Neutrophil (primary cell): ENCODE data around the gene METTL26.

Source experiments
- H3K27ac ChIP-seq: fragments of 200-600 bp; sonication (generic); 2 replicates; pipeline ENCODE4 v1.5.1; 2016; ENCODE audit warnings: mild to moderate bottlenecking, moderate library complexity
- H3K27me3 ChIP-seq: fragments of 200-600 bp; sonication (generic); 2 replicates; pipeline ENCODE4 v1.6.0; 2016; ENCODE audit warnings: mild to moderate bottlenecking
- H3K36me3 ChIP-seq: fragments of 200-600 bp; sonication (generic); 2 replicates; pipeline ENCODE4 v1.5.1; 2017
- H3K4me1 ChIP-seq, 2 experiments: fragments of 200-600 bp in 1 of 2; sonication (generic) in 1 of 2; 1 replicate in 1 of 2; 2 replicates in 1 of 2; pipeline versions ENCODE4 v1.5.1 to v1.6.1; 2013 to 2016; ENCODE audit warnings: low read depth in 1 of 2, low read length in 1 of 2, mild to moderate bottlenecking in 1 of 2, moderate library complexity in 1 of 2; ENCODE audit not compliant: control insufficient read depth in 1 of 2, insufficient read depth in 1 of 2
- H3K4me3 ChIP-seq, 2 experiments: fragments of 200-600 bp in 1 of 2; sonication (generic) in 1 of 2; 1 replicate in 1 of 2; 2 replicates in 1 of 2; pipeline ENCODE4 v1.5.1; 2013 to 2016; ENCODE audit warnings: low read depth in 1 of 2, low read length in 1 of 2, mild to moderate bottlenecking in 1 of 2, moderate library complexity in 1 of 2
- H3K9me3 ChIP-seq: fragments of 200-600 bp; sonication (generic); 2 replicates; pipeline ENCODE4 v1.5.1; 2016
- TF ChIP-seq, protein P1 (sequence below): fragments of 200-600 bp; sonication (generic); IDR thresholded peaks from 2 replicates; pipeline ENCODE4 v1.5.1; 2016; ENCODE audit warnings: antibody characterized with exemption

The METTL26 gene

DNA sequence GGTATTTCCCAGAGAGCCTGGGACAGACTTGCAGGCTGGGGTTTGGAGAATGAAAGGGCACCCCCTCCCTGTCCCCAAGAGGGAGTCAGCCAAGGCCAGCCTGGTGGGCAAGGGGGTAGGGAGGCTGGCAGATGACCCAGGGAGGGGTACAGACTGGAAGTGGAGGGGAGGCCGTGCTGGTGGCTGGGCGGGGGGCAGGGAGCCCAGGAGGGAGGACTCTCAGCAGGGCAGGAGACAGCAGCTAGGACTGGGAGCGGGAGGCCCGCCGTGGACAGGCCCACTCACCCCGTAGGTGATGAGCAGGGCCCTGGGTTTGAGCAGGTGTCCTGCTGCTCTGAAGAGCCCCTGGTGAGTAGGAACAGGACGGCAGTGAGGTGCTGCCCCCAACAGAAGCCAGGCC, 1.1 kb downstream of the METTL26 start:
- TF ChIP-seq, protein P1, sequence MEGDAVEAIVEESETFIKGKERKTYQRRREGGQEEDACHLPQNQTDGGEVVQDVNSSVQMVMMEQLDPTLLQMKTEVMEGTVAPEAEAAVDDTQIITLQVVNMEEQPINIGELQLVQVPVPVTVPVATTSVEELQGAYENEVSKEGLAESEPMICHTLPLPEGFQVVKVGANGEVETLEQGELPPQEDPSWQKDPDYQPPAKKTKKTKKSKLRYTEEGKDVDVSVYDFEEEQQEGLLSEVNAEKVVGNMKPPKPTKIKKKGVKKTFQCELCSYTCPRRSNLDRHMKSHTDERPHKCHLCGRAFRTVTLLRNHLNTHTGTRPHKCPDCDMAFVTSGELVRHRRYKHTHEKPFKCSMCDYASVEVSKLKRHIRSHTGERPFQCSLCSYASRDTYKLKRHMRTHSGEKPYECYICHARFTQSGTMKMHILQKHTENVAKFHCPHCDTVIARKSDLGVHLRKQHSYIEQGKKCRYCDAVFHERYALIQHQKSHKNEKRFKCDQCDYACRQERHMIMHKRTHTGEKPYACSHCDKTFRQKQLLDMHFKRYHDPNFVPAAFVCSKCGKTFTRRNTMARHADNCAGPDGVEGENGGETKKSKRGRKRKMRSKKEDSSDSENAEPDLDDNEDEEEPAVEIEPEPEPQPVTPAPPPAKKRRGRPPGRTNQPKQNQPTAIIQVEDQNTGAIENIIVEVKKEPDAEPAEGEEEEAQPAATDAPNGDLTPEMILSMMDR: no peak
- no peak overlapping the region for H3K27ac ChIP-seq

DNA sequence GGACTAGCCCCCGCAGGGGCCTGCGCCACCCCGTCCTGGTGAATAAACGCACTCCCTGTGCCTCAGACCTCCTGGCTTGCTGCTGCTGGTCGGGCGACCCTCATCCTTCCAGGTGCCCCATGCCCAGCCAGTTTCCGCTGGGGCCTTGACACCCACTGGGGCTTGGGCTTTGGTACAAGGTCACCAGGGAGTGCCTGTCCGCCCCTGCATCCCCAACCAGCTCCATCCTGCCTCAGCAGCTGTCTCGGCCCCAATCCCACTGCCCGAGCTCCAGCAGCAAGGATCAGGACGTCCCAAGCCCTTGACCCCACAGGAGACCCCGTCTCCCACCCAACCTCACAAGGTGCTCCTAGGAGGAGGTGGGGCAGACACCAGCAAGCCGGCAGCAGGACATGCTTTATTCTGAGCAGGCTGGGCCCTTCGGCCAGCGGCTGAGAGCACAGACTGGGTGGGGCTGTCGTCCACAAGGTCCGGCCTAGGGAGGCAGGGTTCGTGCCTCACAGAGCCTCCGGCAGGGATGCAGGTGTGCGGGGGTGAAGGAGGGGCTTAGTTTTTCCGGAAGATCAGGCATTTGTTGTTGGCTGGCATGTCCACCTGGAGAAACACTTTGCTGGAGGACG, 1.9 kb downstream of the METTL26 start:
- H3K36me3 ChIP-seq: peaks cover 13% of the 10 kb centered on the region
- TF ChIP-seq, protein P1: no peak
- peaks cover 25% of the 10 kb centered on the region for H3K27me3 ChIP-seq
- H3K27ac ChIP-seq: no peak overlapping the region
- H3K4me3 ChIP-seq: no peak overlapping the region
- H3K9me3 ChIP-seq: no peaks in the 10 kb centered on the region
- H3K4me1 ChIP-seq: peaks cover 14 to 24% of the 10 kb centered on the region in 2 experiments

More for the DNA sequence above, 1.1 kb downstream of the METTL26 start:
- Histone ChIP-seq H3K27me3 (peaks cover 24% of the 10 kb centered on the region), H3K4me1 (peaks cover 14 to 24% of the 10 kb centered on the region in 2 experiments), H3K4me3 (no peak overlapping the region), H3K9me3 (no peaks in the 10 kb centered on the region), H3K36me3 (peaks cover 8% of the 10 kb centered on the region)

DNA sequence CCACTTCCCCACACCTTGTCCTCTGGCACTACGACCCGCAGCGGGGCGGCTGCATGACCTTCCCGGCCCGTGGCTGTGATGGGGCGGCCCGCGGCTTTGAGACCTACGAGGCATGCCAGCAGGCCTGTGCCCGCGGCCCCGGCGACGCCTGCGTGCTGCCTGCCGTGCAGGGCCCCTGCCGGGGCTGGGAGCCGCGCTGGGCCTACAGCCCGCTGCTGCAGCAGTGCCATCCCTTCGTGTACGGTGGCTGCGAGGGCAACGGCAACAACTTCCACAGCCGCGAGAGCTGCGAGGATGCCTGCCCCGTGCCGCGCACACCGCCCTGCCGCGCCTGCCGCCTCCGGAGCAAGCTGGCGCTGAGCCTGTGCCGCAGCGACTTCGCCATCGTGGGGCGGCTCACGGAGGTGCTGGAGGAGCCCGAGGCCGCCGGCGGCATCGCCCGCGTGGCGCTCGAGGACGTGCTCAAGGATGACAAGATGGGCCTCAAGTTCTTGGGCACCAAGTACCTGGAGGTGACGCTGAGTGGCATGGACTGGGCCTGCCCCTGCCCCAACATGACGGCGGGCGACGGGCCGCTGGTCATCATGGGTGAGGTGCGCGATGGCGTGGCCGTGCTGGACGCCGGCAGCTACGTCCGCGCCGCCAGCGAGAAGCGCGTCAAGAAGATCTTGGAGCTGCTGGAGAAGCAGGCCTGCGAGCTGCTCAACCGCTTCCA, 2.6 kb downstream of the METTL26 start:
- Histone ChIP-seq H3K36me3 (peaks cover 20% of the 10 kb centered on the region), H3K4me1 (peaks cover 14 to 24% of the 10 kb centered on the region in 2 experiments), H3K27me3 (peaks cover 25% of the 10 kb centered on the region), H3K27ac (no peak overlapping the region), H3K9me3 (no peaks in the 10 kb centered on the region), H3K4me3 (no peak overlapping the region)
- TF ChIP-seq, protein P1: no peak

DNA sequence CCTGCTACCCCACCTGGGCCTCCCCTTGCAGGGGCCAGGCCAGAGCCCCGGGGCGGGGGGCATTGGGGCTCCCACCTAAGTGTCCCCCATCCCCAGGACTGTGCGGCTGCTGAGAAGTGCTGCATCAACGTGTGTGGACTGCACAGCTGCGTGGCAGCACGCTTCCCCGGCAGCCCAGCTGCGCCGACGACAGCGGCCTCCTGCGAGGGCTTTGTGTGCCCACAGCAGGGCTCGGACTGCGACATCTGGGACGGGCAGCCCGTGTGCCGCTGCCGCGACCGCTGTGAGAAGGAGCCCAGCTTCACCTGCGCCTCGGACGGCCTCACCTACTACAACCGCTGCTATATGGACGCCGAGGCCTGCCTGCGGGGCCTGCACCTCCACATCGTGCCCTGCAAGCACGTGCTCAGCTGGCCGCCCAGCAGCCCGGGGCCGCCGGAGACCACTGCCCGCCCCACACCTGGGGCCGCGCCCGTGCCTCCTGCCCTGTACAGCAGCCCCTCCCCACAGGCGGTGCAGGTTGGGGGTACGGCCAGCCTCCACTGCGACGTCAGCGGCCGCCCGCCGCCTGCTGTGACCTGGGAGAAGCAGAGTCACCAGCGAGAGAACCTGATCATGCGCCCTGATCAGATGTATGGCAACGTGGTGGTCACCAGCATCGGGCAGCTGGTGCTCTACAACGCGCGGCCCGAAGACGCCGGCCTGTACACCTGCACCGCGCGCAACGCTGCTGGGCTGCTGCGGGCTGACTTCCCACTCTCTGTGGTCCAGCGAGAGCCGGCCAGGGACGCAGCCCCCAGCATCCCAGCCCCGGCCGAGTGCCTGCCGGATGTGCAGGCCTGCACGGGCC, 3.4 kb downstream of the METTL26 start:
- no peak overlapping the region for H3K4me3 ChIP-seq
- H3K27ac ChIP-seq: no peak overlapping the region
- no peaks in the 10 kb centered on the region for H3K9me3 ChIP-seq
- H3K36me3 ChIP-seq: peaks cover 28% of the 10 kb centered on the region
- TF ChIP-seq, protein P1: no peak
- peaks cover 25% of the 10 kb centered on the region for H3K27me3 ChIP-seq
- H3K4me1 ChIP-seq: peaks cover 13 to 23% of the 10 kb centered on the region in 2 experiments

DNA sequence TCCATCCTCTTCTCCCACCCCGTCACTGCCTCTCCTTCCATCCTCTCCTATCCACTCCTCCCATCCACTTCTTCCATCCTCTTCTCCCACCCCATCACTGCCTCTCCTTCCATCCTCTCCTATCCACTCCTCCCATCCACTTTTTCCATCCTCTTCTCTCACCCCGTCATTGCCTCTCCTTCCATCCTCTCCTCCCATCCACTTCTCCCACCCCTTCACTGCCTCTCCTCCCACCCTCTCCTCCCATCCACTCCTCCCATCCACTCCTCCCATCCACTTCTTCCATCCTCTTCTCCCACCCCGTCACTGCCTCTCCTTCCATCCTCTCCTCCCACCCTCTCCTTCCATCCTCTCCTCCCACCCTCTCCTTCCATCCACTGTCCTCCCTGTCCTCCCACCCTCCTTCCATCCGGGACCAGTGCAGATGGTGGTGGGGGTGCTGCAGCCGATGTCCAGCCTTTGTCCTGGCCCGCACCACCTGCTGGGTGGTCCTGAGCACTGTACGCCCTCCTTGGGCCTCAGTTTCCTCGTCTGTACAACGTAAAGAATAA, 4.2 kb downstream of the METTL26 start:
- Histone ChIP-seq H3K36me3 (peaks cover 36% of the 10 kb centered on the region), H3K27me3 (peaks cover 25% of the 10 kb centered on the region), H3K4me3 (no peak overlapping the region), H3K4me1 (peaks cover 7 to 15% of the 10 kb centered on the region in 2 experiments), H3K27ac (no peak overlapping the region), H3K9me3 (no peaks in the 10 kb centered on the region)
- TF ChIP-seq, protein P1: no peak
